HepG2 (cell line): ENCODE measurements around the gene SOX4. TPM values are rescaled to one million over a fixed set of nuclear protein-coding genes. Genes with fewer than 3 reads are reported as not detected.
A peak's percentile ranks its signal among the peaks of the same experiment; 100 is the strongest.

ENCODE experiments used
- ATF7 ChIP-seq, 2 experiments: fragments of 450-650 bp in 1 of 2; sonication (generic) in 1 of 2; formaldehyde crosslinking in 1 of 2; IDR thresholded peaks; 2 replicates each; pipeline versions ENCODE4 v1.4.0 to v1.6.1; 2016 to 2020; ENCODE audit warnings: antibody characterized with exemption in 1 of 2, mild to moderate bottlenecking in 1 of 2, missing genetic modification reagents in 1 of 2
- CCAR2 ChIP-seq: fragments of 200-400 bp; formaldehyde crosslinking; optimal IDR thresholded peaks from 2 replicates; pipeline ENCODE3; 2018; ENCODE audit warnings: low read depth, mild to moderate bottlenecking, low read length, moderate library complexity
- CERS6 ChIP-seq: sonication (generic); formaldehyde crosslinking; IDR thresholded peaks from 2 replicates; pipeline ENCODE4 v1.5.0; 2020; ENCODE audit warnings: missing genetic modification reagents
- GABPA ChIP-seq, 2 experiments: IDR thresholded peaks; 2 replicates each; pipeline ENCODE4 v1.6.1; 2011 to 2016; ENCODE audit warnings: low read depth in 2 of 2, low read length in 1 of 2, missing biosample characterization in 1 of 2, missing genetic modification characterization in 1 of 2
- GFI1 ChIP-seq: sonication (generic); formaldehyde crosslinking; IDR thresholded peaks from 2 replicates; pipeline ENCODE4 v1.5.0; 2020; ENCODE audit warnings: missing genetic modification reagents, mild to moderate bottlenecking, borderline replicate concordance
- HNRNPLL ChIP-seq: fragments of 200-400 bp; formaldehyde crosslinking; IDR thresholded peaks from 2 replicates; pipeline ENCODE4 v1.6.1; 2017; ENCODE audit warnings: mild to moderate bottlenecking, low read depth, low read length; ENCODE audit not compliant: poor library complexity, severe bottlenecking
- KDM5A ChIP-seq: fragments of 200-600 bp; sonication (generic); IDR thresholded peaks from 2 replicates; pipeline ENCODE4 v1.7.0; 2018; ENCODE audit warnings: antibody characterized with exemption, mild to moderate bottlenecking, low read length, borderline replicate concordance
- MTERF4 ChIP-seq: sonication (generic); formaldehyde crosslinking; IDR thresholded peaks from 2 replicates; pipeline ENCODE4 v1.8.0; 2023; ENCODE audit warnings: mild to moderate bottlenecking, missing genetic modification reagents
- PRPF4 ChIP-seq: fragments of 200-400 bp; formaldehyde crosslinking; IDR thresholded peaks from 2 replicates; pipeline ENCODE4 v1.6.1; 2016; ENCODE audit warnings: low read length, low read depth; ENCODE audit not compliant: poor library complexity, severe bottlenecking
- RFXAP ChIP-seq: sonication (generic); formaldehyde crosslinking; IDR thresholded peaks from 2 replicates; pipeline ENCODE4 v1.4.0; 2020; ENCODE audit warnings: missing genetic modification reagents, borderline replicate concordance
- SCMH1 ChIP-seq: sonication (generic); formaldehyde crosslinking; IDR thresholded peaks from 2 replicates; pipeline ENCODE4 v1.9.0; 2021; ENCODE audit warnings: missing genetic modification reagents, mild to moderate bottlenecking, borderline replicate concordance
- SIN3A ChIP-seq: IDR thresholded peaks from 2 replicates; pipeline ENCODE4 v1.6.1; 2011; ENCODE audit warnings: low read depth, mild to moderate bottlenecking, control low read depth, low read length, borderline replicate concordance
- STAT5B ChIP-seq: sonication (generic); formaldehyde crosslinking; IDR thresholded peaks from 2 replicates; pipeline ENCODE4 v1.4.0; 2020; ENCODE audit warnings: missing genetic modification reagents
- ZNF17 ChIP-seq: sonication (generic); formaldehyde crosslinking; IDR thresholded peaks from 2 replicates; pipeline ENCODE4 v1.5.0; 2020; ENCODE audit warnings: mild to moderate bottlenecking, missing genetic modification reagents
- ZNF446 ChIP-seq: sonication (generic); formaldehyde crosslinking; IDR thresholded peaks from 2 replicates; pipeline ENCODE4 v1.5.0; 2020; ENCODE audit warnings: mild to moderate bottlenecking, missing genetic modification reagents
- ZNF639 ChIP-seq: conservative IDR thresholded peaks from 2 replicates; pipeline ENCODE4 v1.6.1; 2018; ENCODE audit warnings: missing genetic modification reagents
- ZNF691 ChIP-seq: sonication (generic); formaldehyde crosslinking; IDR thresholded peaks from 2 replicates; pipeline ENCODE4 v1.4.0; 2020; ENCODE audit warnings: missing genetic modification reagents, low read depth, mild to moderate bottlenecking, borderline replicate concordance
- polyA plus RNA-seq, 8 experiments: library from polyadenylated mRNA; depleted of rRNA in 3 of 8; stranded (reverse) in 7 of 8; unstranded in 1 of 8; fragments of >200 nt; fragmentation: Illumina TruSeq in 4 of 8; extraction: Trizol in 4 of 8; gene quantifications; 2 replicates each; pipeline versions ENCODE4 v1.2.1 to v1.2.3, GENCODE V29; 2011 to 2016; ENCODE audit warnings: low read depth in 4 of 8, missing spikeins in 1 of 8, mixed read lengths in 1 of 8; ENCODE audit not compliant: insufficient read depth in 1 of 8
- total RNA-seq, 5 experiments: library from RNA; depleted of rRNA; stranded (reverse); fragments of >200 nt; fragmentation: Illumina TruSeq; extraction: Trizol; gene quantifications; 2 replicates each; pipeline ENCODE4 v1.2.3, GENCODE V29; 2016; ENCODE audit warnings: low read depth in 1 of 5
- TF ChIP-seq, protein P1 (sequence below): sonication (generic); formaldehyde crosslinking; IDR thresholded peaks from 2 replicates; pipeline ENCODE4 v1.4.0; 2020; ENCODE audit warnings: low read depth, missing genetic modification reagents

The SOX4 gene
- total and polyA plus RNA-seq, 2 of the 13 experiments (the other 11 are each of a cell fraction or from before 2014, with no cell fraction given), result 2.6 to 3.4 TPM

DNA sequence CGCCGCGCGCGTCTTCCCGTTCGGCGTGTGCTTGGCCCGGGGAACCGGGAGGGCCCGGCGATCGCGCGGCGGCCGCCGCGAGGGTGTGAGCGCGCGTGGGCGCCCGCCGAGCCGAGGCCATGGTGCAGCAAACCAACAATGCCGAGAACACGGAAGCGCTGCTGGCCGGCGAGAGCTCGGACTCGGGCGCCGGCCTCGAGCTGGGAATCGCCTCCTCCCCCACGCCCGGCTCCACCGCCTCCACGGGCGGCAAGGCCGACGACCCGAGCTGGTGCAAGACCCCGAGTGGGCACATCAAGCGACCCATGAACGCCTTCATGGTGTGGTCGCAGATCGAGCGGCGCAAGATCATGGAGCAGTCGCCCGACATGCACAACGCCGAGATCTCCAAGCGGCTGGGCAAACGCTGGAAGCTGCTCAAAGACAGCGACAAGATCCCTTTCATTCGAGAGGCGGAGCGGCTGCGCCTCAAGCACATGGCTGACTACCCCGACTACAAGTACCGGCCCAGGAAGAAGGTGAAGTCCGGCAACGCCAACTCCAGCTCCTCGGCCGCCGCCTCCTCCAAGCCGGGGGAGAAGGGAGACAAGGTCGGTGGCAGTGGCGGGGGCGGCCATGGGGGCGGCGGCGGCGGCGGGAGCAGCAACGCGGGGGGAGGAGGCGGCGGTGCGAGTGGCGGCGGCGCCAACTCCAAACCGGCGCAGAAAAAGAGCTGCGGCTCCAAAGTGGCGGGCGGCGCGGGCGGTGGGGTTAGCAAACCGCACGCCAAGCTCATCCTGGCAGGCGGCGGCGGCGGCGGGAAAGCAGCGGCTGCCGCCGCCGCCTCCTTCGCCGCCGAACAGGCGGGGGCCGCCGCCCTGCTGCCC lies 1.1 kb downstream of the SOX4 start (continued):
- TF ChIP-seq ZNF691 (CRISPR knock-in tag) (no peak), PRPF4 (no peak), ZNF446 (CRISPR knock-in tag) (no peak), ZNF639 (CRISPR knock-in tag) (no peak), STAT5B (no peak), CCAR2 (no peak), SIN3A (no peak), SCMH1 (CRISPR knock-in tag) (no peak), HNRNPLL (peak; percentile 46), CERS6 (CRISPR knock-in tag) (no peak), RFXAP (no peak), MTERF4 (no peak; the same call in 1 of the 2 replicates), KDM5A (no peak), ZNF17 (CRISPR knock-in tag) (no peak), GFI1 (CRISPR knock-in tag) (no peak), ATF7 (IDR thresholded peaks at IDR 0.05) (no peak), ATF7 (CRISPR knock-in tag; IDR thresholded peaks at IDR 0.05) (no peak), GABPA (IDR thresholded peaks at IDR 0.05; ENCODE audit: low read depth, low read length) (no peak), GABPA (CRISPR knock-in tag; IDR thresholded peaks at IDR 0.05; ENCODE audit: low read depth) (no peak)
- TF ChIP-seq, protein P1, sequence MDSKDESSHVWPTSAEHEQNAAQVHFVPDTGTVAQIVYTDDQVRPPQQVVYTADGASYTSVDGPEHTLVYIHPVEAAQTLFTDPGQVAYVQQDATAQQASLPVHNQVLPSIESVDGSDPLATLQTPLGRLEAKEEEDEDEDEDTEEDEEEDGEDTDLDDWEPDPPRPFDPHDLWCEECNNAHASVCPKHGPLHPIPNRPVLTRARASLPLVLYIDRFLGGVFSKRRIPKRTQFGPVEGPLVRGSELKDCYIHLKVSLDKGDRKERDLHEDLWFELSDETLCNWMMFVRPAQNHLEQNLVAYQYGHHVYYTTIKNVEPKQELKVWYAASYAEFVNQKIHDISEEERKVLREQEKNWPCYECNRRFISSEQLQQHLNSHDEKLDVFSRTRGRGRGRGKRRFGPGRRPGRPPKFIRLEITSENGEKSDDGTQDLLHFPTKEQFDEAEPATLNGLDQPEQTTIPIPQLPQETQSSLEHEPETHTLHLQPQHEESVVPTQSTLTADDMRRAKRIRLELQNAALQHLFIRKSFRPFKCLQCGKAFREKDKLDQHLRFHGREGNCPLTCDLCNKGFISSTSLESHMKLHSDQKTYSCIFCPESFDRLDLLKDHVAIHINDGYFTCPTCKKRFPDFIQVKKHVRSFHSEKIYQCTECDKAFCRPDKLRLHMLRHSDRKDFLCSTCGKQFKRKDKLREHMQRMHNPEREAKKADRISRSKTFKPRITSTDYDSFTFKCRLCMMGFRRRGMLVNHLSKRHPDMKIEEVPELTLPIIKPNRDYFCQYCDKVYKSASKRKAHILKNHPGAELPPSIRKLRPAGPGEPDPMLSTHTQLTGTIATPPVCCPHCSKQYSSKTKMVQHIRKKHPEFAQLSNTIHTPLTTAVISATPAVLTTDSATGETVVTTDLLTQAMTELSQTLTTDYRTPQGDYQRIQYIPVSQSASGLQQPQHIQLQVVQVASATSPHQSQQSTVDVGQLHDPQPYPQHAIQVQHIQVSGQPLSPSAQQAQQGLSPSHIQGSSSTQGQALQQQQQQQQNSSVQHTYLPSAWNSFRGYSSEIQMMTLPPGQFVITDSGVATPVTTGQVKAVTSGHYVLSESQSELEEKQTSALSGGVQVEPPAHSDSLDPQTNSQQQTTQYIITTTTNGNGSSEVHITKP, result no peak
